ENCODE results near the gene CNTLN.
A peak's percentile ranks its signal among the peaks of the same experiment; 100 is the strongest.
"Not testable (repeated sequence)": the region's sequence is repeated elsewhere in the genome, so short reads cannot be mapped to it uniquely, and the experiment has no call there.

The CNTLN gene

GRCh38 chr9:17521100-17521855 lies 386.4 kb downstream of the CNTLN start:
- peak; percentile 87 for DNase-seq

- not testable (repeated sequence) for DNase-seq
Observed at GRCh38 chr9:17526726-17527125, 391.9 kb downstream of the CNTLN start.

- peak; percentile 58 for DNase-seq
Observed at GRCh38 chr9:17528859-17529258, 394.0 kb downstream of the CNTLN start.

DNA sequence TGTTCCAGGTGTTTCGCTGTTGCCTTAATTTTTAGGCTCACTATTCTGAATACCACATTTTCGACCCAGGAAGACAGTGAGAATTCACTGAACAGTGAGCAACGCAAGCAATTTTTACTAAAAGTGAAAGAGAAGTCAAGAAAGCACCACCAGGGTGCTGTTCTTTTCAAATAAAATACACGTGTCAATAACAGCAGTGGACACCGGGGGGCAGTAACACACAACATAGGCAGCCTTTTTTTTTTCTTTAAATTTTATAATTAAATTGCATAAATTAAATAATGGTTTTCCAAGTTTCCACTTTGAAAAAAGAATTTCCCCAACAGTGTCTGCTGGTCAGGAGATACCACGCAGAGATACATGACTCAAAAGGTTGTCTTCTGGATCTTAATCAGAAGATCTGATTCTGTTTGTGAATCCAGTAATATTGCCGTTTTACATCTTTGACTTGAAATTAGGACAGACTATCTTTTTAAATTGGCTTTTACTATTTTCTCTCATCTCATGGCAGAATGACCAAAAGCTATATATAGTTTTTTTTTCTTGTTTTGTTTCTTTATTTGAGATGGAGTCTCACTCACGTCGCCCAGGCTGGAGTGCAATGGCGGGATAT lies 396.9 kb downstream of the CNTLN start:
- DNase-seq, result peak; percentile 75

- DNase-seq, result peak; percentile 92
Observed at GRCh38 chr9:17532461-17532860, 397.6 kb downstream of the CNTLN start.

DNA sequence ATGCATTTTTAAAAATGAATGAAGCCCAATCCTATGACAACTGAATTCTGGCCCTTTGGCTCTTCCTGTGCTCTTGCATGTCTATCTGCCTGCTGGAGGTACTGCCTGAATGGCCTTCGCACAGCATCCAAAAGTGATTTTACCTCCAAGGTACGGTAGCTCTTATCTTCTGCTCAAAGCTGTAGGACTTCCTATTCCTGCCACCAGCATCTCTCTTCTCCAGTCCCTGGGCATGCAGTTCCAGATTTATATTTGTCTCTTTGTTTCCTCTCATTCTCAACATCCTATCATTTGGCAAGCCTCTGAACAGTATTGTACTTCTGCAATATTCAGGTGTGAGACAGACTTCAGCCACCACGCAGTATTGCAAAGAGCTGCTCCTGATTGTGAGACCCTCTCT lies 400.3 kb downstream of the CNTLN start:
- DNase-seq, result no peak

GRCh38 chr9:17536027-17536426 lies 401.2 kb downstream of the CNTLN start:
- DNase-seq, result no peak

GRCh38 chr9:17551023-17551422 lies 416.2 kb downstream of the CNTLN start:
- DNase-seq, result peak; percentile 27

Measured in NCI-H69 (cell line).